Suprapubic skin (tissue), 4 donors: ENCODE measurements around the gene PFDN6. TPM values are rescaled to one million over a fixed set of nuclear protein-coding genes. Genes with fewer than 3 reads are reported as not detected.
A peak's percentile ranks its signal among the peaks of the same experiment; 100 is the strongest.

Source experiments
- DNase-seq, 2 donors: peaks; one replicate each; pipeline ENCODE4 v3.0.0-alpha.2; 2019; ENCODE audit warnings: low spot score in 2 of 2
- H3K27ac ChIP-seq: fragments of 200-600 bp; sonication (generic); one replicate; pipeline ENCODE4 v1.5.1; 2019
- H3K27me3 ChIP-seq: fragments of 200-600 bp; sonication (generic); one replicate; pipeline ENCODE4 v1.5.1; 2019
- H3K36me3 ChIP-seq: fragments of 200-600 bp; sonication (generic); one replicate; pipeline ENCODE4 v1.5.1; 2019
- H3K4me1 ChIP-seq: fragments of 200-600 bp; sonication (generic); one replicate; pipeline ENCODE4 v1.5.1; 2019
- H3K4me3 ChIP-seq: fragments of 200-600 bp; sonication (generic); one replicate; pipeline ENCODE4 v1.5.1; 2019; ENCODE audit warnings: mild to moderate bottlenecking
- H3K9me3 ChIP-seq: fragments of 200-600 bp; sonication (generic); one replicate; pipeline ENCODE4 v1.5.1; 2019
- EP300 ChIP-seq: sonication (generic); formaldehyde crosslinking; IDR thresholded peaks from one replicate; pipeline ENCODE4 v1.6.1; 2017; ENCODE audit warnings: antibody characterized with exemption
- POLR2A ChIP-seq, 2 donors: fragments of 450-650 bp; IDR thresholded peaks; one replicate each; pipeline ENCODE4 v1.6.1; 2017; ENCODE audit warnings: antibody characterized with exemption in 2 of 2, mild to moderate bottlenecking in 2 of 2, moderate library complexity in 2 of 2
- POLR2AphosphoS5 ChIP-seq, 3 donors: sonication (generic); formaldehyde crosslinking; IDR thresholded peaks; one replicate each; pipeline ENCODE4 v1.6.1; 2017; ENCODE audit warnings: antibody characterized with exemption in 3 of 3
- WGBS: methylation state at CpG from one replicate; pipeline ENCODE4 v1.1.5; 2018; 5-methylcytosine and 5-hydroxymethylcytosine counted together
- total RNA-seq, 4 donors: library from RNA; depleted of rRNA; stranded (reverse); fragments of >200 nt; gene quantifications; one replicate each; pipeline ENCODE4 v1.1.0, GENCODE V29; 2016
- TF ChIP-seq, protein P1 (sequence below), 2 donors: fragments of 200-600 bp in 1 of 2; fragments of 450-650 bp in 1 of 2; sonication (generic) in 1 of 2; IDR thresholded peaks; one replicate each; pipeline ENCODE4 v1.5.1; 2016 to 2019; ENCODE audit warnings: antibody characterized with exemption in 2 of 2, mild to moderate bottlenecking in 1 of 2, moderate library complexity in 1 of 2

The PFDN6 gene
- total RNA-seq, 4 donors from 2014 or later: 20.5 to 31.5 (median 22.3) TPM

DNA sequence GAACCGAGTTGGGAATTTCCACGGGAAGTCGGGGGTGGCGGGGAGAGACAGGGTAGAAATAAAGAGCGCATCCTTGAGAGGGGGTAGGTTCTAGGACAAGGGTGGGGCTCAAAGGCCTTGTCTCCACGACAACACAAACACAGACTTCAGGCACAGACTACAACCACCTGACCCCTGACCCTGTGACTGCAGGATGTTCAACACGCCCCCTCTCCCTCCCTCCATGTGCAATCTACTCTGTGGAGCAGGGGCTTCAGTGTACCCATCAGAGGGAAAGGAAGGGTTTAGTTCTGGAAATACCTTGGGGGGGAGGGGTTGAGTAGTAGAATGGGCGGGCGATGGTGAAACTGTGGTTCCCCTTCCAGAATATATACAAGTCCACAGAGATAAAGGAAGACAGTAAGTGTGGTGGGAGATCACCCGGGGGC is 25.1 kb downstream of the PFDN6 start:
- DNase-seq: peak; percentile 86 to 91

DNA sequence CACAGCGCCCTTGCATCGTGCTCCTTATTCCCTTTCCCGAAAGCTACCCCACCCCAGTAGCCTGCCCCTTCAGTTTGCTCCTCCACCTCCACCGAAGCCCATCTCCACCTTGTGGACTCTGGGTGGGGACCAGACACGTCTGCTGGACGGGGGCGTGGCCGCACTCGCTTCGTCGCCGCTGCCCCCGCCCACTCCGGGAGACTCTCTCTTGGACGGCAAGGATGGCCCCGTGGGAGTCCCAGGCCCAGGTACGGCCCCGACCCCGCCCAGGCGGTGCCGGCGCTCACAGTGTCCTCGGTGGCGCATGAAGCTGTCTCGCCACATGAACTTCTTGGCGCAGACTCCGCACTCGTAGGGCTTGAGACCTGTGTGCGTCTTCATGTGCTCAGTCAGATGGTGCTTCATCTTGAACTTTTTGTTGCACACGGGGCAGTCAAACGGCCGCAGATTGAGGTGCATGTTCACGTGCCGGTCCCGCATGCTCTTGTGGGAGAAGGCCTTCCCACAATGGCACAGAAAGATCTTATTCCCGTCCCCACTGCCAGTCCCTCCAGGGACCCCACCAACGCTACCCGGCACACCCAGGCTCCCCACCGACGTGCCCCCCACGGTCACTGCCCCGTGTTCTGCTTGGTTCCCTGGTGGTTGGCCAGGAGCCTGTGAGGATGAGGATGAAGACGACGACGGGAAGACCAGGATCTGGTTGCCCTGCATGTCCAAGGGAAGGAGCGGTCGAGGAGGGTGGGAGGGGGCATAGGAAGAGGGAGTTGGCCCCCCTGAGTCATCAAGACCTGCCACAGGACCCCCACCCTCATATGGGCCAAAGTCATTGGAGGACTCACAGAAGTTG is 25.8 kb downstream of the PFDN6 start:
- H3K4me3 ChIP-seq: peak overlapping the region; percentile 81
- WGBS: 39% methylated on average over 43 of the region's 47 CpGs
- peak in 1 of 2 donors; percentile 81 for DNase-seq
- peak overlapping the region; percentile 96 for H3K27ac ChIP-seq
- H3K4me1 ChIP-seq: peaks cover 65% of the 10 kb centered on the region
- H3K36me3 ChIP-seq: peaks cover 14% of the 10 kb centered on the region
- no peaks in the 10 kb centered on the region for H3K27me3 ChIP-seq
- no peaks in the 10 kb centered on the region for H3K9me3 ChIP-seq
- no peak for TF ChIP-seq POLR2A (IDR thresholded peaks at IDR 0.05)
- no peak for TF ChIP-seq EP300
- no peak for TF ChIP-seq POLR2AphosphoS5 (IDR thresholded peaks at IDR 0.05)
- TF ChIP-seq, protein P1, sequence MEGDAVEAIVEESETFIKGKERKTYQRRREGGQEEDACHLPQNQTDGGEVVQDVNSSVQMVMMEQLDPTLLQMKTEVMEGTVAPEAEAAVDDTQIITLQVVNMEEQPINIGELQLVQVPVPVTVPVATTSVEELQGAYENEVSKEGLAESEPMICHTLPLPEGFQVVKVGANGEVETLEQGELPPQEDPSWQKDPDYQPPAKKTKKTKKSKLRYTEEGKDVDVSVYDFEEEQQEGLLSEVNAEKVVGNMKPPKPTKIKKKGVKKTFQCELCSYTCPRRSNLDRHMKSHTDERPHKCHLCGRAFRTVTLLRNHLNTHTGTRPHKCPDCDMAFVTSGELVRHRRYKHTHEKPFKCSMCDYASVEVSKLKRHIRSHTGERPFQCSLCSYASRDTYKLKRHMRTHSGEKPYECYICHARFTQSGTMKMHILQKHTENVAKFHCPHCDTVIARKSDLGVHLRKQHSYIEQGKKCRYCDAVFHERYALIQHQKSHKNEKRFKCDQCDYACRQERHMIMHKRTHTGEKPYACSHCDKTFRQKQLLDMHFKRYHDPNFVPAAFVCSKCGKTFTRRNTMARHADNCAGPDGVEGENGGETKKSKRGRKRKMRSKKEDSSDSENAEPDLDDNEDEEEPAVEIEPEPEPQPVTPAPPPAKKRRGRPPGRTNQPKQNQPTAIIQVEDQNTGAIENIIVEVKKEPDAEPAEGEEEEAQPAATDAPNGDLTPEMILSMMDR (IDR thresholded peaks at IDR 0.05): no peak

More for the DNA sequence above, 25.1 kb downstream of the PFDN6 start:
- H3K9me3 ChIP-seq: no peaks in the 10 kb centered on the region
- H3K4me3 ChIP-seq: peak overlapping the region; percentile 81
- under 1% methylated on average over 10 of the region's 10 CpGs for WGBS
- H3K36me3 ChIP-seq: peaks cover 8% of the 10 kb centered on the region
- no peaks in the 10 kb centered on the region for H3K27me3 ChIP-seq
- TF ChIP-seq POLR2A (IDR thresholded peaks at IDR 0.05): peak in 1 of 2 donors; percentile 8
- TF ChIP-seq POLR2AphosphoS5 (IDR thresholded peaks at IDR 0.05): peak in 1 of 3 donors; percentile 47
- TF ChIP-seq, protein P1 (IDR thresholded peaks at IDR 0.05): no peak
- peaks cover 59% of the 10 kb centered on the region for H3K4me1 ChIP-seq
- peak overlapping the region; percentile 96 for H3K27ac ChIP-seq

DNA sequence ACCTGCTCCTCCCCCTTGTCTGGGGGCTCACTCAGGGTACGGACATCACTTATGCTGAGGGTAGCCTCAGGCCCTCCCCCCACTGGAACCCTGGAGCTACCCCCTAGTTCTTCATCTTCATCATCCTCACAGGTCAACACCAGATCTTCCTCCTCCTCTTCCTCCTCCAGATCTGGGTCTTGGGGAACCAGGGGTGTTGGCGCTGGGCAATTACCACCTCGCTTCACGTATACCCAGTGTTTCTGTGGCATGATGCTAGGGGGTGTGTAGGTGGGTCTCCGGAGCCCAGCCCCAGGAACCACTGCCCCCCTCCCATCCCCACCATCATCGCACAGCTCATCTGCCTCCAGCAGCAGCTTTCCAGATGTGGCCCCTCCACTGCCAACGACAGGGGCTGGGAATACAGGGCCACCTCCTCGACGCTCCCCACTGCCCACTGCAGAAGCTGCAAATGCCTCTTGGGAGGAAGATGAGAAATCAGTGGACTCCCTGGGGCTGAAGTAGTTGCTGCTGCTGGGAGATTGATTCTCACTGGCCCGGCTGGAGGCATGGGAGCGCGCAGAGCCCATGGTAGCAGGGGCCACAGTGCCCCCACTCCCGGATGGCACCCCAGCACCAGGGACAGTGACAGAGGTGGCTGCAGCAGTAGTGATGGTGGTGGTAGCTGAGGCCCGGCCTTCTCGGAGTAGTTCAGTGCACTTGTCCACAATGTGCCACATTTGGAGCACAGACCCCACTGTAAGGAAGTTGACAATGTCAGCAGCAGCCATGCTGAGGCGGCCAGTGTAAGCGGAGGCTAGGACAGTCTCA is 26.6 kb downstream of the PFDN6 start:
- peaks cover 22% of the 10 kb centered on the region for H3K36me3 ChIP-seq
- TF ChIP-seq POLR2A (IDR thresholded peaks at IDR 0.05) (no peak), EP300 (no peak), POLR2AphosphoS5 (IDR thresholded peaks at IDR 0.05) (no peak)
- TF ChIP-seq, protein P1 (IDR thresholded peaks at IDR 0.05): no peak
- H3K4me1 ChIP-seq: peaks cover 72% of the 10 kb centered on the region
- H3K4me3 ChIP-seq: no peak overlapping the region
- 91% methylated on average over 10 of the region's 17 CpGs for WGBS
- no peaks in the 10 kb centered on the region for H3K27me3 ChIP-seq
- no peak overlapping the region for H3K27ac ChIP-seq
- peak in 1 of 2 donors; percentile 65 for DNase-seq
- H3K9me3 ChIP-seq: no peaks in the 10 kb centered on the region

DNA sequence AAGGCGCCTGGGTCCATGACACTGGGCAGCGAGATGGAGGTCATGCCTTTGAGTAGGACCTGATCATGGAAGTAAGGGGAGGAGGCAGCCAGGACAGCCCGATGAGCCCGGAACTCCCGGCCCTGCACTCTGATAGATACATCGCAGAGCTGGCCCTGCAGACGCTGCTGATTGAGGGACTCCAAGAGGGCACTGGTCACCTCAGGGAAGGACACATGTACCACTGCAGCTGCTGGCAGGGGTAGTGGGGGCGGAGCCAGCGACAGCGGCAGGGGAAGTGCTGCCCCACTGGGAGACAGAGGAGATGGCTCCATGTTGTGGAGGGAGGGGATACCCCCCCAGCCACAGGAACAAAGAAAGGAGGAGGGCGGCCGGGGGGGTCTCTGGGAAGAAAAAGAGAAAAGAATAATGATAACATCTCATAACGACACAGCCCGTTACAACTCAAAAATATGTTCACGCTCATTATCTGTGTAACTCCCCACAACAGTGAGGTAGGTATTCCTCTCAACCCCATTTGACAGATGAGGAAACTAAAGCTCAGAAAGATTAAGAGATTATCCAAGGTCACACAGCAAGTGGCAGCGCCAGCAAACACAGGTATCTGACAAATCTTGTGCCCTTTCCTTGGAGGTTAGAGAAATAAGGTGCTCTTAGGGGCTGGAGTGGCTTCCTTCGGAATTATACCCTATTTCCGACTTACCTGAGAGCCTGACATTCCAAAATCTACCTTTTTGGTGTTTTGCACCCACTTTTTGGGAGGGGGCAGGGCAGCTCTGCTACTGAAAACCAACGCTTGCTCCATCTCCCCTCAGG is 27.4 kb downstream of the PFDN6 start:
- 76% methylated on average over 19 of the region's 19 CpGs for WGBS
- peak in 1 of 2 donors; percentile 76 for DNase-seq
- H3K4me1 ChIP-seq: peaks cover 72% of the 10 kb centered on the region
- peak overlapping the region; percentile 74 for H3K27ac ChIP-seq
- H3K36me3 ChIP-seq: peaks cover 22% of the 10 kb centered on the region
- TF ChIP-seq, protein P1 (IDR thresholded peaks at IDR 0.05): no peak
- no peak for TF ChIP-seq POLR2A (IDR thresholded peaks at IDR 0.05)
- no peak for TF ChIP-seq EP300
- no peak for TF ChIP-seq POLR2AphosphoS5 (IDR thresholded peaks at IDR 0.05)
- no peaks in the 10 kb centered on the region for H3K27me3 ChIP-seq
- no peaks in the 10 kb centered on the region for H3K9me3 ChIP-seq
- H3K4me3 ChIP-seq: peak overlapping the region; percentile 50
